OCI-LY3 (cell line): ENCODE measurements around the gene ELMO1.

Experiments used
- EZH2phosphoT487 ChIP-seq: fragments of 200-600 bp; shearing (Covaris generic); IDR thresholded peaks from 2 replicates; pipeline ENCODE4 v1.6.1; 2018; ENCODE audit warnings: antibody characterized with exemption, mixed run types, low read depth
- TF ChIP-seq, protein P1 (sequence below): fragments of 200-600, 300-600 bp; sonication (generic); IDR thresholded peaks from 2 replicates; pipeline ENCODE4 v1.5.1; 2014; ENCODE audit warnings: antibody characterized with exemption, low read length, low read depth

DNA sequence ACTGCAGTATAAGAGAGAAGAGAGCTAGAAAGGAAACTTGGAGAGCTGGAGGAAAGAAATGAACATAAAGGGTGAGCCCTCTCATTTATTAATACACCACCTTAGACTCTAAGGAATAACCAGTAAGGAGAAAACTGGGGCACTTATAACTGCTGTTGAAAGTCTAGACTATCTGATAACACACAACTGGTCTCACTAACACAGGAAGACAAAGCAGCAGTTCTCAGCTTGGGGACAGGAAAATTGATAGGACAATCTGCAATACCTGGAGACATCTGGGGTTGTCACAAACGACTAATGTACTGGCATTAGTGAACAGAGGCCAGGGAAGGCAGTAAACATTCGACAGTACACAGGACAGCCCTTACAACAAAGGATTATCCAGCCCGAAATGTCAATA lies 6.8 kb downstream of the ELMO1 start:
- TF ChIP-seq, protein P1, sequence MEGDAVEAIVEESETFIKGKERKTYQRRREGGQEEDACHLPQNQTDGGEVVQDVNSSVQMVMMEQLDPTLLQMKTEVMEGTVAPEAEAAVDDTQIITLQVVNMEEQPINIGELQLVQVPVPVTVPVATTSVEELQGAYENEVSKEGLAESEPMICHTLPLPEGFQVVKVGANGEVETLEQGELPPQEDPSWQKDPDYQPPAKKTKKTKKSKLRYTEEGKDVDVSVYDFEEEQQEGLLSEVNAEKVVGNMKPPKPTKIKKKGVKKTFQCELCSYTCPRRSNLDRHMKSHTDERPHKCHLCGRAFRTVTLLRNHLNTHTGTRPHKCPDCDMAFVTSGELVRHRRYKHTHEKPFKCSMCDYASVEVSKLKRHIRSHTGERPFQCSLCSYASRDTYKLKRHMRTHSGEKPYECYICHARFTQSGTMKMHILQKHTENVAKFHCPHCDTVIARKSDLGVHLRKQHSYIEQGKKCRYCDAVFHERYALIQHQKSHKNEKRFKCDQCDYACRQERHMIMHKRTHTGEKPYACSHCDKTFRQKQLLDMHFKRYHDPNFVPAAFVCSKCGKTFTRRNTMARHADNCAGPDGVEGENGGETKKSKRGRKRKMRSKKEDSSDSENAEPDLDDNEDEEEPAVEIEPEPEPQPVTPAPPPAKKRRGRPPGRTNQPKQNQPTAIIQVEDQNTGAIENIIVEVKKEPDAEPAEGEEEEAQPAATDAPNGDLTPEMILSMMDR = no peak
- no peak for TF ChIP-seq EZH2phosphoT487
